DMS114 treated with DMSO at 0.1 percent for 48 hours (cell line): ENCODE results near the gene FRZB.
"Not testable (repeated sequence)": the region's sequence is repeated elsewhere in the genome, so short reads cannot be mapped to it uniquely, and the experiment has no call there.

Experiments used
- DNase-seq: peaks from one replicate; lab custom pipeline; 2025; ENCODE audit not compliant: unreplicated experiment; lab: John Stamatoyannopoulos, UW

Gene FRZB

GRCh38 chr2:182866461-182867406 lies at the start of gene FRZB:
TSS of gene FRZB (minus strand) at chr2:182866637. CDS start at chr2:182866552, 85 bp downstream.
- no peak for DNase-seq

- DNase-seq = no peak
These were observed 49.2 kb upstream of the FRZB start for GRCh38 chr2:182915369-182916326.

GRCh38 chr2:182914852-182915251 lies 48.4 kb upstream of the FRZB start:
- no peak for DNase-seq

- no peak for DNase-seq
These were observed 46.6 kb upstream of the FRZB start for GRCh38 chr2:182913064-182913463.

- no peak for DNase-seq
These were observed 46.1 kb upstream of the FRZB start for GRCh38 chr2:182912518-182912915.

GRCh38 chr2:182911813-182912517 lies 45.5 kb upstream of the FRZB start:
- no peak for DNase-seq

GRCh38 chr2:182910965-182911364 lies 44.5 kb upstream of the FRZB start:
- DNase-seq = no peak

- DNase-seq = no peak
These were observed 40.8 kb upstream of the FRZB start for GRCh38 chr2:182907081-182907830.

GRCh38 chr2:182906454-182906853 lies 40.0 kb upstream of the FRZB start:
- DNase-seq = no peak

- no peak for DNase-seq
These were observed 38.4 kb upstream of the FRZB start for GRCh38 chr2:182904844-182905243.

GRCh38 chr2:182903566-182903965 lies 37.1 kb upstream of the FRZB start:
- DNase-seq = no peak

GRCh38 chr2:182901748-182902147 lies 35.3 kb upstream of the FRZB start:
- DNase-seq = no peak

- no peak for DNase-seq
These were observed 32.3 kb upstream of the FRZB start for GRCh38 chr2:182898718-182899117.

GRCh38 chr2:182897137-182897536 lies 30.7 kb upstream of the FRZB start:
- no peak for DNase-seq

GRCh38 chr2:182895798-182896197 lies 29.4 kb upstream of the FRZB start:
- DNase-seq = no peak

GRCh38 chr2:182895169-182895568 lies 28.7 kb upstream of the FRZB start:
- no peak for DNase-seq

- no peak for DNase-seq
These were observed 27.7 kb upstream of the FRZB start for GRCh38 chr2:182894174-182894573.

- DNase-seq = no peak
These were observed 27.2 kb upstream of the FRZB start for GRCh38 chr2:182893666-182894065.

- not testable (repeated sequence) for DNase-seq
These were observed 26.6 kb upstream of the FRZB start for GRCh38 chr2:182893035-182893434.

- no peak for DNase-seq
These were observed 25.2 kb upstream of the FRZB start for GRCh38 chr2:182891611-182892010.
